Hepatocyte (in vitro differentiated cells): ENCODE data around the gene PGM1. TPM values are rescaled to one million over a fixed set of nuclear protein-coding genes. Genes with fewer than 3 reads are reported as not detected.

ENCODE experiments used
- DNase-seq: peaks from one replicate; pipeline ENCODE4 v3.0.0-alpha.2; 2016; ENCODE audit warnings: low spot score
- H2AFZ ChIP-seq: fragments of 200-600 bp; sonication (generic); 2 replicates; pipeline ENCODE4 v1.6.0; 2016; ENCODE audit warnings: antibody characterized with exemption, mild to moderate bottlenecking
- H3K27ac ChIP-seq: fragments of 200-600 bp; sonication (generic); 2 replicates; pipeline ENCODE4 v1.5.1; 2016; ENCODE audit warnings: mild to moderate bottlenecking
- H3K27me3 ChIP-seq: fragments of 200-600 bp; sonication (generic); 2 replicates; pipeline ENCODE4 v1.6.1; 2016
- H3K36me3 ChIP-seq: fragments of 200-600 bp; sonication (generic); replicated peaks from 2 replicates; pipeline ENCODE4 v1.5.1; 2016; ENCODE audit warnings: low read depth; ENCODE audit not compliant: insufficient read depth
- H3K4me1 ChIP-seq: fragments of 200-600 bp; sonication (generic); 2 replicates; pipeline ENCODE4 v1.5.1; 2016; ENCODE audit warnings: mild to moderate bottlenecking, moderate library complexity; ENCODE audit not compliant: insufficient read depth
- H3K4me2 ChIP-seq: fragments of 200-600 bp; sonication (generic); 2 replicates; pipeline ENCODE4 v1.6.0; 2016
- H3K4me3 ChIP-seq: fragments of 200-600 bp; sonication (generic); 2 replicates; pipeline ENCODE4 v1.5.1; 2016; ENCODE audit warnings: mild to moderate bottlenecking
- H3K79me2 ChIP-seq: fragments of 200-600 bp; sonication (generic); 2 replicates; pipeline ENCODE4 v1.6.0; 2017; ENCODE audit warnings: mild to moderate bottlenecking
- H3K9me2 ChIP-seq: fragments of 200-600 bp; sonication (generic); replicated peaks from 2 replicates; pipeline ENCODE4 v1.6.0; 2017; ENCODE audit warnings: mild to moderate bottlenecking; ENCODE audit not compliant: insufficient read depth
- H3K9me3 ChIP-seq: fragments of 200-600 bp; sonication (generic); 2 replicates; pipeline ENCODE4 v1.5.1; 2016; ENCODE audit warnings: low read depth, mild to moderate bottlenecking
- H4K20me1 ChIP-seq: fragments of 200-600 bp; sonication (generic); 2 replicates; pipeline ENCODE4 v1.6.0; 2016; ENCODE audit warnings: mild to moderate bottlenecking; ENCODE audit not compliant: insufficient read depth, poor library complexity, severe bottlenecking
- CTCF ChIP-seq: fragments of 200-600 bp; sonication (generic); IDR thresholded peaks from 2 replicates; pipeline ENCODE4 v1.5.1; 2016; ENCODE audit warnings: antibody characterized with exemption, mild to moderate bottlenecking; ENCODE audit not compliant: poor library complexity
- EZH2 ChIP-seq: fragments of 200-600 bp; sonication (generic); IDR thresholded peaks from 2 replicates; pipeline ENCODE4 v1.6.1; 2016; ENCODE audit warnings: antibody characterized with exemption, mild to moderate bottlenecking, borderline replicate concordance
- EZH2phosphoT487 ChIP-seq: fragments of 200-600 bp; sonication (generic); IDR thresholded peaks from one replicate; pipeline ENCODE4 v1.6.1; 2018; ENCODE audit warnings: antibody characterized with exemption, mild to moderate bottlenecking, low read depth, moderate library complexity; ENCODE audit not compliant: unreplicated experiment, severe bottlenecking
- WGBS: methylation state at CpG from one replicate; pipeline ENCODE4 v1.1.6; 2016; ENCODE audit warnings: low lambda C conversion rate; ENCODE audit errors: missing lambda C conversion rate; 5-methylcytosine and 5-hydroxymethylcytosine counted together
- polyA plus RNA-seq: library from polyadenylated mRNA; unstranded; fragments of >200 nt; fragmentation: Nextera tagmentation; extraction: Ambion mirVana; gene quantifications from 2 replicates; pipeline ENCODE4 v1.2.1, GENCODE V29; 2016
- total RNA-seq: library from RNA; depleted of rRNA; stranded (reverse); fragments of >200 nt; gene quantifications from 2 replicates; pipeline ENCODE4 v1.2.3, GENCODE V29; 2014

Gene PGM1
- total and polyA plus RNA-seq, 2 experiments from 2014 or later: 85.0 to 88.9 TPM

- H3K4me1 ChIP-seq: no peaks in the 10 kb centered on the region
- H2AFZ ChIP-seq: no peak overlapping the region
- no peak overlapping the region for H3K4me2 ChIP-seq
- no peak for DNase-seq
- H4K20me1 ChIP-seq: no peaks in the 10 kb centered on the region
- no peaks in the 10 kb centered on the region for H3K9me3 ChIP-seq
- no peaks in the 10 kb centered on the region for H3K27me3 ChIP-seq
- H3K9me2 ChIP-seq: no peaks in the 10 kb centered on the region
- H3K79me2 ChIP-seq: no peaks in the 10 kb centered on the region
- H3K4me3 ChIP-seq: no peak overlapping the region
- TF ChIP-seq EZH2 (no peak), CTCF (no peak), EZH2phosphoT487 (no peak)
- WGBS: 91% methylated on average over 5 of the region's 5 CpGs
- no peaks in the 10 kb centered on the region for H3K36me3 ChIP-seq
- no peak overlapping the region for H3K27ac ChIP-seq
Measured at GRCh38 chr1:63682936-63683335, 89.7 kb downstream of the PGM1 start.

GRCh38 chr1:63683759-63684158 is 90.5 kb downstream of the PGM1 start:
- no peak overlapping the region for H2AFZ ChIP-seq
- H3K4me2 ChIP-seq: no peak overlapping the region
- H3K4me1 ChIP-seq: no peaks in the 10 kb centered on the region
- no peak overlapping the region for H3K27ac ChIP-seq
- H3K4me3 ChIP-seq: no peak overlapping the region
- H3K9me2 ChIP-seq: no peaks in the 10 kb centered on the region
- no peaks in the 10 kb centered on the region for H3K27me3 ChIP-seq
- no peaks in the 10 kb centered on the region for H3K79me2 ChIP-seq
- no peaks in the 10 kb centered on the region for H3K36me3 ChIP-seq
- H4K20me1 ChIP-seq: no peaks in the 10 kb centered on the region
- TF ChIP-seq EZH2phosphoT487 (no peak), EZH2 (no peak), CTCF (no peak)
- WGBS: 88% methylated on average over 3 of the region's 3 CpGs
- H3K9me3 ChIP-seq: no peaks in the 10 kb centered on the region
- DNase-seq: no peak

- no peak for DNase-seq
- H3K79me2 ChIP-seq: no peaks in the 10 kb centered on the region
- no peaks in the 10 kb centered on the region for H3K9me3 ChIP-seq
- H3K4me3 ChIP-seq: no peak overlapping the region
- H3K27me3 ChIP-seq: no peaks in the 10 kb centered on the region
- WGBS: 100% methylated on average over 1 of the region's 1 CpG
- H3K4me2 ChIP-seq: no peak overlapping the region
- no peaks in the 10 kb centered on the region for H3K4me1 ChIP-seq
- H3K36me3 ChIP-seq: no peaks in the 10 kb centered on the region
- no peak overlapping the region for H3K27ac ChIP-seq
- TF ChIP-seq EZH2 (no peak), EZH2phosphoT487 (no peak), CTCF (no peak)
- no peaks in the 10 kb centered on the region for H4K20me1 ChIP-seq
- no peaks in the 10 kb centered on the region for H3K9me2 ChIP-seq
- no peak overlapping the region for H2AFZ ChIP-seq
Measured at GRCh38 chr1:63686696-63687095, 93.5 kb downstream of the PGM1 start.

- Histone ChIP-seq H3K79me2 (no peaks in the 10 kb centered on the region), H3K4me3 (no peak overlapping the region), H2AFZ (no peak overlapping the region), H3K4me1 (peaks cover 7% of the 10 kb centered on the region), H4K20me1 (no peaks in the 10 kb centered on the region), H3K9me3 (no peaks in the 10 kb centered on the region), H3K27me3 (no peaks in the 10 kb centered on the region), H3K36me3 (no peaks in the 10 kb centered on the region), H3K27ac (no peak overlapping the region), H3K4me2 (no peak overlapping the region), H3K9me2 (no peaks in the 10 kb centered on the region)
- TF ChIP-seq EZH2 (no peak), CTCF (no peak), EZH2phosphoT487 (no peak)
- no peak for DNase-seq
- 86% methylated on average over 6 of the region's 6 CpGs for WGBS
Measured at GRCh38 chr1:63688302-63688890, 95.2 kb downstream of the PGM1 start.
